Spleen (tissue), 7 donors: ENCODE data around the gene FBXO9.

Source experiments
- CTCF ChIP-seq, 11 experiments: fragments of 200-600 bp in 7 of 11; fragments of 450-650 bp in 4 of 11; sonication (generic) in 4 of 11; IDR thresholded peaks in 8 of 11; conservative IDR thresholded peaks in 3 of 11; 1 replicate in 7 of 11; 2 replicates in 4 of 11; pipeline versions ENCODE4 v1.4.0 to v1.8.0; 2016 to 2021; ENCODE audit warnings: antibody characterized with exemption in 11 of 11, inconsistent platforms in 4 of 11, mild to moderate bottlenecking in 1 of 11
- POLR2AphosphoS5 ChIP-seq, 3 donors: sonication (generic); formaldehyde crosslinking; IDR thresholded peaks; one replicate each; pipeline ENCODE4 v1.5.1; 2017; ENCODE audit warnings: antibody characterized with exemption in 3 of 3
- donor health status: DM: no; HTN: no; CAD: no; lungs with moderate emphysema.
- donor health status: DM: no; HTN: no; CAD: no.
- donor health status: DM: no; HTN: no; CAD: no.

GRCh38 chr6:53090576-53090975 lies 25.4 kb downstream of the FBXO9 start:
- no peak for TF ChIP-seq CTCF (IDR thresholded peaks at IDR 0.05 in 8 of 11, conservative IDR thresholded peaks at IDR 0.05 in 3 of 11)
- TF ChIP-seq POLR2AphosphoS5 (IDR thresholded peaks at IDR 0.05), result no peak
